K562 (cell line): Measurements from ENCODE around the gene TM9SF4.

Source experiments
- NCOA1 ChIP-seq: fragments of 450-650 bp; IDR thresholded peaks from 2 replicates; pipeline ENCODE4 v1.6.1; 2016; ENCODE audit warnings: low read depth
- NR1H2 ChIP-seq: sonication (generic); formaldehyde crosslinking; IDR thresholded peaks from 2 replicates; pipeline ENCODE4 v1.4.0; 2020; ENCODE audit warnings: mild to moderate bottlenecking, missing genetic modification reagents
- POLR2A ChIP-seq: fragments of 450-650 bp; conservative IDR thresholded peaks from 2 replicates; pipeline ENCODE4 v1.6.1; 2016
- RAD21 ChIP-seq, 2 experiments: fragments of 250-450 bp in 1 of 2; fragments of 450-650 bp in 1 of 2; sonication (Bioruptor Pico) in 1 of 2; formaldehyde crosslinking in 1 of 2; IDR thresholded peaks in 1 of 2; conservative IDR thresholded peaks in 1 of 2; 2 replicates each; pipeline versions ENCODE4 v1.4.0 to v1.8.0; 2020 to 2022; ENCODE audit warnings: mild to moderate bottlenecking in 2 of 2, moderate library complexity in 1 of 2
- RBBP5 ChIP-seq: fragments of 200-600 bp; sonication (generic); IDR thresholded peaks from 2 replicates; pipeline ENCODE4 v1.6.1; 2012; ENCODE audit warnings: borderline replicate concordance, mild to moderate bottlenecking, low read length, control low read depth, inconsistent platforms; ENCODE audit not compliant: insufficient read depth, poor library complexity, severe bottlenecking
- RFX7 ChIP-seq: fragments of 250-450 bp; sonication (Bioruptor Pico); IDR thresholded peaks from 2 replicates; pipeline ENCODE4 v1.5.1; 2021; ENCODE audit warnings: mild to moderate bottlenecking
- SMAD4 ChIP-seq: fragments of 250-450 bp; sonication (Bioruptor Pico); conservative IDR thresholded peaks from 2 replicates; pipeline ENCODE4 v1.8.0; 2021; ENCODE audit warnings: inconsistent platforms, mild to moderate bottlenecking, moderate library complexity
- TCF7 ChIP-seq: sonication (generic); IDR thresholded peaks from 2 replicates; pipeline ENCODE4 v1.6.1; 2016; ENCODE audit warnings: antibody characterized with exemption, borderline replicate concordance
- YY1 ChIP-seq, 3 experiments: IDR thresholded peaks; 2 replicates each; pipeline ENCODE4 v1.6.1; 2011; ENCODE audit warnings: low read length in 2 of 3, mild to moderate bottlenecking in 2 of 3, moderate library complexity in 2 of 3, borderline replicate concordance in 1 of 3, control low read depth in 1 of 3, low read depth in 1 of 3; ENCODE audit not compliant: insufficient read depth in 3 of 3, insufficient replicate concordance in 2 of 3, control insufficient read depth in 1 of 3, insufficient read length in 1 of 3; ENCODE audit errors: extremely low read depth in 1 of 3
- ZBED1 ChIP-seq: IDR thresholded peaks from 2 replicates; pipeline ENCODE4 v1.6.1; 2014
- ZKSCAN1 ChIP-seq: fragments of 150-350 bp; IDR thresholded peaks from 2 replicates; pipeline ENCODE4 v1.6.1; 2016; ENCODE audit warnings: low read depth, low read length
- ZNF436 ChIP-seq: fragments of 250-450, 450-650 bp; sonication (Bioruptor Pico); formaldehyde crosslinking; IDR thresholded peaks from 2 replicates; pipeline ENCODE4 v1.7.0; 2020; ENCODE audit warnings: mild to moderate bottlenecking
- TF ChIP-seq, protein P1 (sequence below): sonication (generic); formaldehyde crosslinking; IDR thresholded peaks from 2 replicates; pipeline ENCODE4 v1.8.1; 2022; ENCODE audit warnings: missing genetic modification reagents
- TF ChIP-seq, protein P2 (sequence below), 3 experiments: IDR thresholded peaks in 2 of 3; conservative IDR thresholded peaks in 1 of 3; 2 replicates each; pipeline ENCODE4 v1.5.1; 2011 to 2012; ENCODE audit warnings: low read length in 3 of 3, mild to moderate bottlenecking in 3 of 3, control low read depth in 2 of 3, improper control_type of control experiment in 1 of 3, inconsistent platforms in 1 of 3, low read depth in 1 of 3, mixed read lengths in 1 of 3, moderate library complexity in 1 of 3; ENCODE audit not compliant: insufficient read depth in 2 of 3

DNA sequence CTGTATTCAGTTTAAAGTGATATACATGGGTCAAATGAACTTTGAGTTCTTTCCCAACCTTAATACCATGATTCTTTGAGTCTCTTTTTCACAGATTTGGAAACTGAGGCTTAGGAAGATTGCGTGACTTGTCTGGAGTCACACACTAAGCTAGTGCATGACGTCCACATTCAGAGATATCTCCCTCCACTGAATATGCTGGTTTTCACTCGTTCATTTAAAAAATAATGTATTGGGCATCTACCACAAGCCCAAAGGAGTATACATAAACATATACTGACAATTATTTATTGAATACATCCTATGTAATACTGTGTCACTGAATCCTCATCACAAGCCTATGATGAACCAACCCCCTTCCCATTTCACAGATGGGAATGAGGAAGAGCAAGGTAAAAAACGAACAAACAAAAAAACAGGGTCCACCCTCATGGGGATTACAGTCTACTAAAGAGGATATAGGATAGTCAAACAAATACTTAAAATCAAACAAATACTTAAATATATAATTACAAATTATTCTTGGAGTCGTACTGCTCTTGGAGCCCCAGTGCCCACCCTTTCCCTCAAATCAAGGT is 611 bp upstream of the TM9SF4 start:
- TF ChIP-seq ZBED1 (no peak), YY1 (IDR thresholded peaks at IDR 0.05; ENCODE audit: borderline replicate concordance in 1 of 3, control insufficient read depth in 1 of 3, extremely low read depth in 1 of 3, insufficient read depth in 3 of 3, insufficient read length in 1 of 3, insufficient replicate concordance in 2 of 3, low read depth in 1 of 3, low read length in 2 of 3) (no peak), NCOA1 (no peak), RAD21 (CRISPR knock-in tag; conservative IDR thresholded peaks at IDR 0.05 in 1 of 2, IDR thresholded peaks at IDR 0.05 in 1 of 2) (no peak), ZNF436 (CRISPR knock-in tag) (no peak), TCF7 (no peak), ZKSCAN1 (no peak), RFX7 (no peak), SMAD4 (CRISPR knock-in tag) (no peak), NR1H2 (CRISPR knock-in tag) (no peak), RBBP5 (no peak), POLR2A (no peak)
- TF ChIP-seq, protein P1, sequence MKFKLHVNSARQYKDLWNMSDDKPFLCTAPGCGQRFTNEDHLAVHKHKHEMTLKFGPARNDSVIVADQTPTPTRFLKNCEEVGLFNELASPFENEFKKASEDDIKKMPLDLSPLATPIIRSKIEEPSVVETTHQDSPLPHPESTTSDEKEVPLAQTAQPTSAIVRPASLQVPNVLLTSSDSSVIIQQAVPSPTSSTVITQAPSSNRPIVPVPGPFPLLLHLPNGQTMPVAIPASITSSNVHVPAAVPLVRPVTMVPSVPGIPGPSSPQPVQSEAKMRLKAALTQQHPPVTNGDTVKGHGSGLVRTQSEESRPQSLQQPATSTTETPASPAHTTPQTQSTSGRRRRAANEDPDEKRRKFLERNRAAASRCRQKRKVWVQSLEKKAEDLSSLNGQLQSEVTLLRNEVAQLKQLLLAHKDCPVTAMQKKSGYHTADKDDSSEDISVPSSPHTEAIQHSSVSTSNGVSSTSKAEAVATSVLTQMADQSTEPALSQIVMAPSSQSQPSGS (CRISPR knock-in tag) = no peak
- TF ChIP-seq, protein P2, sequence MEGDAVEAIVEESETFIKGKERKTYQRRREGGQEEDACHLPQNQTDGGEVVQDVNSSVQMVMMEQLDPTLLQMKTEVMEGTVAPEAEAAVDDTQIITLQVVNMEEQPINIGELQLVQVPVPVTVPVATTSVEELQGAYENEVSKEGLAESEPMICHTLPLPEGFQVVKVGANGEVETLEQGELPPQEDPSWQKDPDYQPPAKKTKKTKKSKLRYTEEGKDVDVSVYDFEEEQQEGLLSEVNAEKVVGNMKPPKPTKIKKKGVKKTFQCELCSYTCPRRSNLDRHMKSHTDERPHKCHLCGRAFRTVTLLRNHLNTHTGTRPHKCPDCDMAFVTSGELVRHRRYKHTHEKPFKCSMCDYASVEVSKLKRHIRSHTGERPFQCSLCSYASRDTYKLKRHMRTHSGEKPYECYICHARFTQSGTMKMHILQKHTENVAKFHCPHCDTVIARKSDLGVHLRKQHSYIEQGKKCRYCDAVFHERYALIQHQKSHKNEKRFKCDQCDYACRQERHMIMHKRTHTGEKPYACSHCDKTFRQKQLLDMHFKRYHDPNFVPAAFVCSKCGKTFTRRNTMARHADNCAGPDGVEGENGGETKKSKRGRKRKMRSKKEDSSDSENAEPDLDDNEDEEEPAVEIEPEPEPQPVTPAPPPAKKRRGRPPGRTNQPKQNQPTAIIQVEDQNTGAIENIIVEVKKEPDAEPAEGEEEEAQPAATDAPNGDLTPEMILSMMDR (IDR thresholded peaks at IDR 0.05 in 2 of 3, conservative IDR thresholded peaks at IDR 0.05 in 1 of 3; ENCODE audit: insufficient read depth in 2 of 3, low read depth in 1 of 3, low read length in 3 of 3) = no peak
